Loucy (cell line): Measurements from ENCODE around the gene SPRR3.

Source experiments
- H2AFZ ChIP-seq: fragments of 200-600 bp; sonication (generic); 2 replicates; pipeline ENCODE4 v1.6.0; 2016; ENCODE audit warnings: antibody characterized with exemption, mild to moderate bottlenecking, low read length, moderate library complexity
- H3F3A ChIP-seq: fragments of 200-600 bp; 2 replicates; pipeline ENCODE4 v1.6.0; 2016; ENCODE audit warnings: antibody characterized with exemption, low read depth, mild to moderate bottlenecking
- H3K27me3 ChIP-seq: fragments of 200-600 bp; sonication (generic); 2 replicates; pipeline ENCODE4 v1.6.1; 2014; ENCODE audit warnings: low read length, mild to moderate bottlenecking; ENCODE audit not compliant: insufficient read depth, poor library complexity, severe bottlenecking
- H3K36me3 ChIP-seq: fragments of 200-600 bp; sonication (generic); 2 replicates; pipeline ENCODE4 v1.6.1; 2016; ENCODE audit warnings: low read length; ENCODE audit not compliant: insufficient read depth
- H3K4me1 ChIP-seq: fragments of 200-600 bp; sonication (generic); 2 replicates; pipeline ENCODE4 v1.5.1; 2014; ENCODE audit warnings: low read length, mild to moderate bottlenecking; ENCODE audit not compliant: insufficient read depth, poor library complexity, severe bottlenecking
- H3K4me2 ChIP-seq: fragments of 200-600 bp; sonication (generic); 2 replicates; pipeline ENCODE4 v1.6.0; 2014; ENCODE audit warnings: antibody characterized with exemption, low read length, low read depth, mild to moderate bottlenecking; ENCODE audit not compliant: poor library complexity, severe bottlenecking
- H3K4me3 ChIP-seq: fragments of 200-600 bp; sonication (generic); 2 replicates; pipeline ENCODE4 v1.5.1; 2014; ENCODE audit warnings: low read length, mild to moderate bottlenecking, mixed read lengths; ENCODE audit not compliant: poor library complexity, severe bottlenecking
- H3K79me2 ChIP-seq: fragments of 200-600 bp; sonication (generic); 2 replicates; pipeline ENCODE4 v1.6.1; 2014; ENCODE audit warnings: low read length; ENCODE audit not compliant: insufficient read depth
- H3K9ac ChIP-seq: fragments of 200-600 bp; sonication (generic); 2 replicates; pipeline ENCODE4 v1.6.0; 2014; ENCODE audit warnings: mild to moderate bottlenecking, low read depth, low read length, moderate library complexity; ENCODE audit not compliant: poor library complexity, severe bottlenecking
- H3K9me2 ChIP-seq: fragments of 200-600 bp; sonication (generic); replicated peaks from 2 replicates; pipeline ENCODE4 v1.6.1; 2016; ENCODE audit warnings: low read depth, low read length, mixed read lengths
- H3K9me3 ChIP-seq: fragments of 200-600 bp; sonication (generic); 2 replicates; pipeline ENCODE4 v1.6.1; 2014; ENCODE audit warnings: mild to moderate bottlenecking, antibody characterized with exemption, low read length, low read depth; ENCODE audit not compliant: insufficient read depth
- H4K20me1 ChIP-seq: fragments of 200-600 bp; sonication (generic); 2 replicates; pipeline ENCODE4 v1.6.0; 2014; ENCODE audit warnings: antibody characterized with exemption, low read length, mild to moderate bottlenecking; ENCODE audit not compliant: insufficient read depth, poor library complexity, severe bottlenecking
- CTCF ChIP-seq: fragments of 200-600 bp; sonication (generic); conservative IDR thresholded peaks from 2 replicates; pipeline ENCODE4 v1.5.1; 2014; ENCODE audit warnings: mild to moderate bottlenecking, antibody characterized with exemption, low read length
- EZH2phosphoT487 ChIP-seq: fragments of 200-600 bp; IDR thresholded peaks from 2 replicates; pipeline ENCODE4 v1.6.1; 2018; ENCODE audit warnings: antibody characterized with exemption, mild to moderate bottlenecking, moderate library complexity, borderline replicate concordance

SPRR3 gene

GRCh38 chr1:152983234-152983633 lies 18.3 kb upstream of the SPRR3 start:
- TF ChIP-seq EZH2phosphoT487 (no peak), CTCF (no peak)
- no peaks in the 10 kb centered on the region for H3F3A ChIP-seq
- no peak overlapping the region for H3K9ac ChIP-seq
- H3K9me3 ChIP-seq: no peaks in the 10 kb centered on the region
- no peaks in the 10 kb centered on the region for H4K20me1 ChIP-seq
- no peaks in the 10 kb centered on the region for H3K4me1 ChIP-seq
- H3K27me3 ChIP-seq: no peaks in the 10 kb centered on the region
- H3K79me2 ChIP-seq: no peaks in the 10 kb centered on the region
- no peaks in the 10 kb centered on the region for H3K9me2 ChIP-seq
- no peak overlapping the region for H2AFZ ChIP-seq
- H3K36me3 ChIP-seq: no peaks in the 10 kb centered on the region
- H3K4me2 ChIP-seq: no peak overlapping the region
- H3K4me3 ChIP-seq: no peak overlapping the region

- H3K4me1 ChIP-seq: no peaks in the 10 kb centered on the region
- H3K9me2 ChIP-seq: no peaks in the 10 kb centered on the region
- no peaks in the 10 kb centered on the region for H3K79me2 ChIP-seq
- H4K20me1 ChIP-seq: no peaks in the 10 kb centered on the region
- H2AFZ ChIP-seq: no peak within 1 kb of the TSS
- H3K4me3 ChIP-seq: no peak within 1 kb of the TSS
- H3F3A ChIP-seq: no peaks in the 10 kb centered on the region
- TF ChIP-seq CTCF (no peak), EZH2phosphoT487 (no peak)
- no peak within 1 kb of the TSS for H3K9ac ChIP-seq
- H3K27me3 ChIP-seq: no peaks in the 10 kb centered on the region
- H3K4me2 ChIP-seq: no peak within 1 kb of the TSS
- no peaks in the 10 kb centered on the region for H3K36me3 ChIP-seq
- H3K9me3 ChIP-seq: no peaks in the 10 kb centered on the region
Measured at GRCh38 chr1:152983743-152984142, 17.8 kb upstream of the SPRR3 start, which contains the start of gene SPRR1A. Gene SPRR1A (plus strand): TSS chr1:152984081. CDS start chr1:152985231, 1,150 bp downstream.

- H3F3A ChIP-seq: no peaks in the 10 kb centered on the region
- no peak overlapping the region for H2AFZ ChIP-seq
- no peak overlapping the region for H3K4me3 ChIP-seq
- H3K79me2 ChIP-seq: no peaks in the 10 kb centered on the region
- TF ChIP-seq CTCF: no peak
- TF ChIP-seq EZH2phosphoT487: no peak
- no peaks in the 10 kb centered on the region for H3K27me3 ChIP-seq
- H3K9me2 ChIP-seq: no peaks in the 10 kb centered on the region
- H3K36me3 ChIP-seq: no peaks in the 10 kb centered on the region
- H3K9ac ChIP-seq: no peak overlapping the region
- no peaks in the 10 kb centered on the region for H3K9me3 ChIP-seq
- H3K4me2 ChIP-seq: no peak overlapping the region
- no peaks in the 10 kb centered on the region for H3K4me1 ChIP-seq
- no peaks in the 10 kb centered on the region for H4K20me1 ChIP-seq
Measured at GRCh38 chr1:152986578-152986977, 15.0 kb upstream of the SPRR3 start.
